NT2/D1 (cell line): ENCODE measurements around the gene CAMTA1.
"Not testable (repeated sequence)": the region's sequence is repeated elsewhere in the genome, so short reads cannot be mapped to it uniquely, and the experiment has no call there.

ENCODE experiments used
- DNase-seq: peaks from one replicate; pipeline ENCODE4 v3.0.0-alpha.2; 2011; ENCODE audit warnings: low read depth, low spot score
- H3K27me3 ChIP-seq: 2 replicates; pipeline ENCODE4 v1.6.0; 2011; ENCODE audit warnings: mild to moderate bottlenecking; ENCODE audit not compliant: insufficient read length, insufficient read depth
- H3K36me3 ChIP-seq: 2 replicates; pipeline ENCODE4 v1.6.1; 2011; ENCODE audit warnings: mild to moderate bottlenecking, low read length, mixed read lengths; ENCODE audit not compliant: insufficient read depth, insufficient read length
- H3K4me1 ChIP-seq: 2 replicates; pipeline ENCODE4 v1.5.1; 2011; ENCODE audit not compliant: insufficient read depth, insufficient read length
- H3K4me3 ChIP-seq: 2 replicates; pipeline ENCODE4 v1.5.1; 2011; ENCODE audit warnings: low read depth; ENCODE audit not compliant: insufficient read length
- H3K9ac ChIP-seq: 2 replicates; pipeline ENCODE4 v1.6.0; 2011; ENCODE audit warnings: low read depth; ENCODE audit not compliant: insufficient read length
- H3K9me3 ChIP-seq: 2 replicates; pipeline ENCODE4 v1.5.1; 2011; ENCODE audit warnings: mild to moderate bottlenecking, low read length; ENCODE audit not compliant: insufficient read depth
- SUZ12 ChIP-seq: IDR thresholded peaks from 2 replicates; pipeline ENCODE4 v1.6.1; 2011; ENCODE audit not compliant: insufficient read length, insufficient read depth; ENCODE audit errors: extremely low read depth
- YY1 ChIP-seq: IDR thresholded peaks from 2 replicates; pipeline ENCODE4 v1.6.1; 2011; ENCODE audit not compliant: insufficient read length, insufficient read depth
- ZNF274 ChIP-seq: IDR thresholded peaks from 2 replicates; pipeline ENCODE4 v1.6.1; 2011; ENCODE audit warnings: mild to moderate bottlenecking, low read depth, low read length

Gene CAMTA1

GRCh38 chr1:7152655-7153054 is 367.4 kb downstream of the CAMTA1 start:
- TF ChIP-seq ZNF274 (no peak), YY1 (no peak), SUZ12 (no peak)

GRCh38 chr1:7153464-7153863 is 368.2 kb downstream of the CAMTA1 start:
- DNase-seq: no peak
- H3K4me3 ChIP-seq: no peak overlapping the region
- H3K9me3 ChIP-seq: no peaks in the 10 kb centered on the region
- no peaks in the 10 kb centered on the region for H3K27me3 ChIP-seq
- TF ChIP-seq ZNF274 (no peak), YY1 (no peak), SUZ12 (no peak)
- peaks cover 14% of the 10 kb centered on the region for H3K4me1 ChIP-seq
- H3K36me3 ChIP-seq: no peaks in the 10 kb centered on the region
- no peak overlapping the region for H3K9ac ChIP-seq

More at GRCh38 chr1:7152655-7153054, 367.4 kb downstream of the CAMTA1 start:
- H3K4me3 ChIP-seq: no peak overlapping the region
- H3K4me1 ChIP-seq: peaks cover 14% of the 10 kb centered on the region
- H3K9me3 ChIP-seq: no peaks in the 10 kb centered on the region
- no peaks in the 10 kb centered on the region for H3K36me3 ChIP-seq
- no peak overlapping the region for H3K9ac ChIP-seq
- DNase-seq: no peak
- no peaks in the 10 kb centered on the region for H3K27me3 ChIP-seq

- Histone ChIP-seq H3K36me3 (no peaks in the 10 kb centered on the region), H3K4me3 (no peak overlapping the region), H3K4me1 (no peaks in the 10 kb centered on the region), H3K27me3 (no peaks in the 10 kb centered on the region), H3K9ac (no peak overlapping the region), H3K9me3 (no peaks in the 10 kb centered on the region; the same call in 1 of the 2 replicates)
- no peak for DNase-seq
- TF ChIP-seq SUZ12 (no peak), YY1 (no peak), ZNF274 (no peak)
Observed at GRCh38 chr1:7159116-7159781, 374.0 kb downstream of the CAMTA1 start.

GRCh38 chr1:7168554-7168953 is 383.3 kb downstream of the CAMTA1 start:
- H3K4me1 ChIP-seq, H3K27me3 ChIP-seq, H3K4me3 ChIP-seq, H3K9ac ChIP-seq, DNase-seq, H3K36me3 ChIP-seq, H3K9me3 ChIP-seq: not testable (repeated sequence)

GRCh38 chr1:7171168-7171567 is 385.9 kb downstream of the CAMTA1 start:
- no peak overlapping the region for H3K9ac ChIP-seq
- H3K27me3 ChIP-seq: no peaks in the 10 kb centered on the region
- TF ChIP-seq YY1 (no peak), ZNF274 (no peak), SUZ12 (no peak)
- H3K9me3 ChIP-seq: no peaks in the 10 kb centered on the region
- no peak overlapping the region for H3K4me3 ChIP-seq
- DNase-seq: no peak
- no peaks in the 10 kb centered on the region for H3K4me1 ChIP-seq
- no peaks in the 10 kb centered on the region for H3K36me3 ChIP-seq

GRCh38 chr1:7171574-7171973 is 386.3 kb downstream of the CAMTA1 start:
- no peak for DNase-seq
- H3K9ac ChIP-seq: no peak overlapping the region
- TF ChIP-seq SUZ12: no peak
- H3K27me3 ChIP-seq: no peaks in the 10 kb centered on the region
- no peaks in the 10 kb centered on the region for H3K4me1 ChIP-seq
- H3K36me3 ChIP-seq: no peaks in the 10 kb centered on the region
- no peaks in the 10 kb centered on the region for H3K9me3 ChIP-seq
- no peak overlapping the region for H3K4me3 ChIP-seq

GRCh38 chr1:7172804-7173203 is 387.6 kb downstream of the CAMTA1 start:
- TF ChIP-seq SUZ12: no peak
- no peak for TF ChIP-seq YY1
- TF ChIP-seq ZNF274: no peak
- H3K36me3 ChIP-seq: no peaks in the 10 kb centered on the region
- H3K27me3 ChIP-seq: no peaks in the 10 kb centered on the region
- no peak overlapping the region for H3K4me3 ChIP-seq
- H3K9me3 ChIP-seq: peaks cover 9% of the 10 kb centered on the region; the same call in 1 of the 2 replicates
- H3K4me1 ChIP-seq: peaks cover 2% of the 10 kb centered on the region
- DNase-seq: no peak
- no peak overlapping the region for H3K9ac ChIP-seq

GRCh38 chr1:7174561-7174960 is 389.3 kb downstream of the CAMTA1 start:
- Histone ChIP-seq H3K36me3 (no peaks in the 10 kb centered on the region), H3K9me3 (peaks cover 9% of the 10 kb centered on the region; the same call in 1 of the 2 replicates), H3K27me3 (no peaks in the 10 kb centered on the region), H3K4me3 (no peak overlapping the region), H3K4me1 (peaks cover 3% of the 10 kb centered on the region), H3K9ac (no peak overlapping the region)
- TF ChIP-seq ZNF274: no peak
- TF ChIP-seq SUZ12: no peak
- no peak for TF ChIP-seq YY1
- DNase-seq: no peak
